HG03521 (cell line): ENCODE data around the gene IPO13.

Source experiments
- ATAC-seq: cut with Tn5 transposase; IDR thresholded peaks from one replicate; pipeline ENCODE4 v1.9.1; 2021; ENCODE audit warnings: mild to moderate bottlenecking, moderate library complexity; ENCODE audit not compliant: unreplicated experiment

IPO13 gene

DNA sequence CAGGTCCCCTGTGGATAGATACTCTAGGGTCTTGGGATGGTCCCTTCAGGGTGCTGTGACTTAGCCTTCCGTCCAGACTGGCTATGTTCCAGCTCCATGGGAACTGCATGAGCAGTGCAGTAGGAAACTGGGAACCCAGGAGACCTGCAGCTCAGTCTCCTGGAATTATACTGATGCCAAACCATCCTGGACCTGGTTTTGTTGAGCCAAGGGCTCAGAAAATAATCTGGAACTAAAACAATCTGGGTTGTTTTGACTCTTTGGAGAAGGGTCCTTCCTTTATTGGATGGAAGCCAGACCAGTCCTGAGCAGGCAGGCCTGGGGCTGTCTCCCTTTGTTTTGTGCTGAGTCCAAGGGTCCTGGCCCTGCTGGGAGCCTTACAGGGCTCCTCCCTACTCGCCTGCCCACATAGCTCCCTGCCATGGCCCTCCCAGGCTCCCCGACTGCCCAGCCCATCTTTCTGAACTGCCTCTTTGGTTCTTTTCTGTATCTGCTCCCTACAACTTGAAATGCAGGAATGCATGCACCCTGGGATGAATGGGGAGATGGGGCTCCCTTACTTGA, 1.2 kb downstream of the IPO13 start:
- ATAC-seq: no peak

GRCh38 chr1:43949678-43950077, 2.9 kb downstream of the IPO13 start:
- ATAC-seq: no peak

DNA sequence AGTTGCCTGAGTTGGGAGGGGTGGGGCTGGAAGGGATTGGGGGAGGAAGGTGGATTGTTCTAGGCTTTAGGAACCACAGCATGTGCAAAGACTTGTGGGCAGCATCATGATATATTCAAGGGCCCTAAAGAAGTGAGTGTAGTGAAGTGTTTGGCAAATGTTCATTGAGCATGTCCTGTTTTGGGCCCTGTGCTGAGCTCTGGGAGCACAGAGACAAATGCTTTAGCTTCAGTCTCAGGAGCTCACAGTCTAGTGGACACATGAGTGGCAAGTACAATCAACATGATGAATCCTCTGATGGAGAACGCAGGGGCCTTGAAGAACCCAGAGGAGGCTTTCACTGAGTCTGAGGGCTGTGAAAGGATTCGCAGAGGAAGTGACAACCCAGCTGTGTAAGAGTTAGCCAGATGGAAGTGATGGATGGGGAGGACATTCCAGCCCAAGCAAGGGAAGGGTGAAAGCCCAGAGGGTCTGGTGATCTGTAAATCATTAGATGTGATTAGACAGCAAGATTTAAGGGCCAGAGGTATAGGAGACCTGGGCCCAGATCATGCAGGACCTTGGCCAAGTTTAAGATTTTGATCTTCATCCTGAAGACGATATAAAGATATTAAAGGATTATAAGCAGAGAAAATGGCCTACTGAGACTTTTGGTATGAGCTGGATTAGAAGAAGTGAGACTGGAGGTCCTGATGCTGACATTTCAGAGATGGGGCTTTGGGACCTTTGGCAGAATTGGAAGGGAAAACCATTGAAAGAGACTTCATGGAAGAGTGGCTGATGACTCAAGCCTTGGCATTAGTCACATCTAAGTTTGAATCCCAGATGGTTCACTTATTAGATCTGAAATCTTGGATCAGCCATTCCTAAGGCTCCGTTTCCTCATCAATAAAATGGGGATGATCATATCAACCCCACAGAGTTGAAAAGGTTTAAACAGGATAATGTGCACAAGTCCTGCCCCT, 4.6 kb downstream of the IPO13 start:
- ATAC-seq: no peak

DNA sequence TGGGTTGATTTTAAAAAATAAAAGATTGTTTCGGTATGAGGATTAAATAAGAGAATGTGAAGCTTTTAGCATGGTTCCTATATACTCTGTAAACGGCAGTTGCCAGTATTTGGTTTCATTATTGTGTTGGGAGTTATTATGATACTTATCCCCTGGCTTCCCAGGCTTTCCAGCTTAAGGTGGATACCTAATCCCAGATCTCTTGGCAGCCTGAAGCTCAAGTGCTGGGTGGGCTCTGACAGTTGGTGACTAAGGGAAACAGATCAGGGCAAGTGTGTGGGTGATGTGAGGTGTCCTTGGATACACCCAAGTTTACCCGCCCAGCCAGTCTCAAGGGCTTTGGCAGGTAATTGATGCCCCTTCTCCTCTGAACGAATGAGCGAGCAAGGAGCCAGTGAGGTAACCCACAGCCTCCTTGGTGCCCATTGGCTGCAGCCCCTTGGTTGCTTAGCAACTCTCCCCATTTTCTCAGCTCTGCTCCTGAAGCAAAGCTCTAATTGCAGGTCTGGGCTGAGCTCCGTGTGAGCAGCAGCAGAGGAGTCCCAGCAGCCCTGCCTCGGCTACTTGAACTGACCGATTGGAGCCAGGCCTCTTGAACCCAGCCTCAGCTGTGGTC, 6.1 kb downstream of the IPO13 start:
- ATAC-seq: no peak

GRCh38 chr1:43953361-43953760, 6.6 kb downstream of the IPO13 start:
- no peak for ATAC-seq

DNA sequence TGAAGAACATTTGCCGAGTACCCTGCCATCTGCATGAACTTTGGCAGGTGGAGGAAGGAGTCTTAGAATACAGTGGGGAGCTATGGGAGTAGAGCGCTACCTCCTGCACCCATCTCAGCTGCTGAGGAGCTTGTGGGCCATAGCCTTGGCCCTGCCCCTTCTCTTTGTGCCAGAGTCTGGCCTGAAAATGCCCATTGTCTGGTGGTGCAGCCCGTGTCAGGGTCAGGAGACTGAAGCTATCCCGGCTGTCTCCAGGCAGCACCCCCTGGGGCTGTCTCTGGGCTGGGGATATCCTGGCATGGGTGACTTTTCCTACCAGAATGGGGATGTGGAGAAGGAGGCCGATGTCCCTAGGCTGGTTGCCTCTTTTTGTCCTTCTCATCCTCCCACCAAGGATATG, 7.3 kb downstream of the IPO13 start:
- ATAC-seq: no peak

DNA sequence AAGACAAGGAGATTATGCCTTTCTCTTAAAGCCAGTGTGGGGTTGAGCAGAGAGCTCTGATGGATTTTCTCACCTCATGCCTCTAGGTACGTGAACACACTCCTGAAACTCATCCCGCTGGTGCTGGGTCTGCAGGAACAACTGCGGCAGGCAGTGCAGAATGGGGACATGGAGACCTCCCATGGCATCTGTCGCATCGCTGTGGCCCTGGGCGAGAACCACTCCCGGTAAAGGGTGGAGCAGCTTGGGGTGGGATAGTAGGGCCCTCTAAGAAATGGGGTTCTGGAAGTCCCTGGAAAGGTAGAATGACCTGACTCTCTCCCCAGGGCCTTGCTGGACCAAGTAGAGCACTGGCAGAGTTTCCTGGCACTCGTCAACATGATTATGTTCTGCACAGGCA, 9.5 kb downstream of the IPO13 start:
- no peak for ATAC-seq

GRCh38 chr1:43957407-43958040, 10.8 kb downstream of the IPO13 start:
- no peak for ATAC-seq

GRCh38 chr1:43958351-43959255, 11.9 kb downstream of the IPO13 start:
- no peak for ATAC-seq

DNA sequence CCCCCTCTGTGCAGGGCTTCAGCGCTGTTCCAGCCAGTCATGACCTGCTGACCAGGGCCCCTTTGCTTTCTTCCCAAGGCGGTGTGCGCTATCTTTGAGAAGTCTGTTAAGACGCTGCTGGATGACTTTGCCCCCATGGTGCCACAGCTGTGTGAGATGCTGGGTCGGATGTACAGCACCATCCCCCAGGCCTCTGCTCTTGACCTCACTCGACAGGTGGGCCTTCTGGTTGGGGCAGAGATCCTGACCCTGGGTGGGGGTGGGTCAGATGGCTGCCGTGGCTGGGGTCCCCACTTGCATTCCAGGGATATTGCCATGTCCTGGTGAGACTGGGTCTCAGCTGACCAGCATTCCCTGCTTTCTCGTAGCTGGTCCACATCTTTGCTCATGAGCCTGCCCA, 14.0 kb downstream of the IPO13 start:
- no peak for ATAC-seq

GRCh38 chr1:43961692-43962091, 14.9 kb downstream of the IPO13 start:
- ATAC-seq: no peak

DNA sequence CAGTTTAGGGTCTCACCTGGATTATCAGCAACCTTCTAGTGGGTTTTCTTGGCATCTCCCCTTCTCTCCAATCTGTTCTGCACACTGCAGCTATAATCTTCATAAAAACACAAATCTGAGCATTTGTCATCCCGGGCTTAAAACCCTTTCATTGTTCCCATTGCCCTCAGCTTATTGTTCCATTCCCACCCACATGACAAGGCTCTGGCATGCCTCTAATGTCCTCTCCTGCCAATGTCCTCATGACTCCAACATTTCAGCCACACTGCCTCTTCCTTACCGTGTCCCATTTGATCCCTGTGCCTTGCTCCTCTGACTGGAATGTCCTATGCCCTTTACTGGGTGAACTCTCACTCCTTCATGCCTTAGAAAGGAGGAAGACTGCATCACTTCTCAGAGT, 15.6 kb downstream of the IPO13 start:
- no peak for ATAC-seq

DNA sequence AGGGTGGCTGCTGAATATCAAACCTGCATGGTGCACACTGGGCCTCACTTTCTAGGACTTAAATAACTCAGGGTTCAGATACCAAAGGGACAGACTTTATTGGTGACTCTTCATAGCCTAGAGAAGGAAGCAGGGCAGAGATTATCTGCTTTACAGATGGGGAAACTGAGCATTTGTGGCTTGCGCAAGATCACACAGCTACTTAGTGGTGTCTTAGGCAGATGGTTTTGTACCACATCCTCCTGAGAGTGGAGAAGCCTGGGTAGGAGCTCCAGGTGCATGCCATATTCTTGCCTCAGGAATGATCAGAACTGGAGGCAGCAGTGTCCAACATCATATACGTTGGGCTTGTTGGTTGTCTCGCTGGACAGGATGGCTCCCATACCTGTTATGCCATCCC, 16.3 kb downstream of the IPO13 start:
- ATAC-seq: no peak

GRCh38 chr1:43963890-43964289, 17.1 kb downstream of the IPO13 start:
- no peak for ATAC-seq

DNA sequence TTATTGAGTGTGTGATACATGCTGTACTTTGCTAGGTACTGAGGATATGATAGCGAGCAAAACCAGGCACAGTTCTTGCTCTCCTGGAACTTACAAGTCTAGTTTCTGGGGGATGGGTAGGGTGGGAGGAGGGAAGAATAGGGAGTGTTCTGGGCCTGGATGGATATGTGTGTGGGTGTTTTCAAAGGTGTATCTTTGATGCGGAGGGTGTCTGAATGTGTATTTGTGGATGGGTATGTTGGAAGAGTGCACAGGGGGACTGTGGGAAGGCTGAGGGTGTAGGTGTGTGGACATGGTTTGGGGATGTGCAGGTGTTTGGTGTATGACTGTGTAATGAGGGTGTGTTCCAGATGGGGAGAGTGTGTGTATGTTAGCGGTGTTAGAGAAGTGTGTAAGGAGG, 18.6 kb downstream of the IPO13 start:
- no peak for ATAC-seq

DNA sequence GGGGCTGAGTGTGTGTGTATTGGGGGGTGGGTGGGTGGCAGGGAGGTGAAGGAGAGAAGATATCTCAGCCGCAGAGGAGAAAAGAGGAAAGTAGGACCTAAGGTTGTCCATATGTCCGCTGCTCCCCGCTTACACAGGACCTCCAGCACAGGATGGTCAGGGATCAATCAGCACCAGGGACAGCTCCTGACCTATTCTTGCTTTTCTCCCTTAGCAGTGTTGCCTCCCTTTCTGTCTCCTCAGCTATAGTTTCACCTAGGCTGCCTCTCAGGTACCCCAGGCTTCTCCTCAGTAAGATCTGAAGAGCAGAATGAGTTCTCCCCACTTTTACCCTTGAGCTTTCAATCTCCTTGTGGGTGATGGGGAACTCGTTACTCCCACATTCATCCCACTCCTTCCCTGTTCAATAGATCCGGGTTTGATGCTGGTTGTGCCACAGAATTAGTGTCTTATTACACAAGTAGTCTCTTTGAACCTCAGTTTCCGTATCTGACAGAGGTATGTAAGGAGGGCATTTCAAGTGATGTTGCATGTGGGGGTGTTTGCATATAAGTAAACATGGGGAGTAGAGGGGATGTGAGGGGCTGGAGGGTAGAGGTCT, 21.7 kb downstream of the IPO13 start:
- ATAC-seq: no peak

DNA sequence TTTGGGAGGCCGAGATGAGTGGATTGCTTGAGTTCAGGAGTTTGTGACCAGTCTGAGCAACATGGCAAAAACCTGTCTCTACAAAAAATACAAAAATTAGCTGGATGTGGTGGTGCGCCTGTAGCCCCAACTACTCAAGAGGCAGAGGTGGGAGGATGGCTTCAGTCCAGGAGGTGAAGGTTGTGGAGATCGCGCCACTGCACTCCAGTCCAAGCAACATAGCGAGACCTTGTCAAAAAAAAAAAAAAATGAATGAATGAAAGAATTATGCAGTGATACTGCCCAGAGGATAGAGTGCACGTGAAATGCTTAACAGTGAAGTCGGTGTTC, 22.6 kb downstream of the IPO13 start:
- ATAC-seq: no peak

GRCh38 chr1:43969746-43970466, 23.2 kb downstream of the IPO13 start, which contains the start of gene DPH2:
Gene DPH2, plus strand, starts transcription at chr1:43970010. Its CDS starts 166 bp downstream, at chr1:43970176.
- ATAC-seq: peak; percentile 84

GRCh38 chr1:43970502-43970901, 23.8 kb downstream of the IPO13 start:
- ATAC-seq: no peak
